HG03575 (cell line): ENCODE data around the gene PSPH.

ENCODE experiments used
- ATAC-seq: cut with Tn5 transposase; IDR thresholded peaks from one replicate; pipeline ENCODE4 v1.9.1; 2021; ENCODE audit not compliant: unreplicated experiment, insufficient number of reproducible peaks, low FRiP score; ENCODE audit errors: extremely low read depth

Gene PSPH

GRCh38 chr7:55964261-55965099, 86.8 kb downstream of the PSPH start, which contains the start of gene NIPSNAP2:
TSS of gene NIPSNAP2 (plus strand) at chr7:55964585. CDS start at chr7:55964610, 25 bp downstream.
- peak; percentile 32 for ATAC-seq

- ATAC-seq = no peak
Observed at GRCh38 chr7:55963584-55964168, 87.6 kb downstream of the PSPH start.

- ATAC-seq = no peak
Observed at GRCh38 chr7:55962014-55962413, 89.2 kb downstream of the PSPH start.
